GM23338 (cell line): ENCODE results near the gene NPAS3. TPM values are rescaled to one million over a fixed set of nuclear protein-coding genes. Genes with fewer than 3 reads are reported as not detected.

Experiments
- ATAC-seq: fragments of 200-7000 bp; cut with Tn5 transposase; 3 replicates; pipeline ENCODE4 v1.9.1; 2020
- DNase-seq: peaks from one replicate; pipeline ENCODE4 v3.0.0-alpha.2; 2015; ENCODE audit warnings: low spot score
- H2AFZ ChIP-seq: fragments of 200-600 bp; sonication (generic); 2 replicates; pipeline ENCODE4 v1.8.0; 2016; ENCODE audit warnings: antibody characterized with exemption, mild to moderate bottlenecking, moderate library complexity
- H3F3A ChIP-seq: fragments of 200-600 bp; sonication (generic); replicated peaks from 2 replicates; pipeline ENCODE4 v1.8.0; 2017; ENCODE audit warnings: antibody characterized with exemption, mixed run types, low read depth
- H3K27ac ChIP-seq: fragments of 200-600 bp; sonication (generic); 2 replicates; pipeline ENCODE4 v1.6.1; 2016; ENCODE audit warnings: low read depth
- H3K27me3 ChIP-seq: fragments of 200-600 bp; sonication (generic); 2 replicates; pipeline ENCODE4 v1.8.0; 2016; ENCODE audit warnings: mild to moderate bottlenecking, mixed run types, moderate library complexity; ENCODE audit not compliant: insufficient read depth
- H3K36me3 ChIP-seq: fragments of 200-600 bp; sonication (generic); 2 replicates; pipeline ENCODE4 v1.8.0; 2016; ENCODE audit warnings: mild to moderate bottlenecking; ENCODE audit not compliant: insufficient read depth
- H3K4me1 ChIP-seq: fragments of 200-600 bp; sonication (generic); 2 replicates; pipeline ENCODE4 v1.8.0; 2016; ENCODE audit warnings: mild to moderate bottlenecking, moderate library complexity; ENCODE audit not compliant: insufficient read depth
- H3K4me2 ChIP-seq: fragments of 200-600 bp; sonication (generic); 2 replicates; pipeline ENCODE4 v1.7.1; 2017; ENCODE audit warnings: mixed run types
- H3K4me3 ChIP-seq: fragments of 200-600 bp; sonication (generic); 2 replicates; pipeline ENCODE4 v1.6.1; 2016; ENCODE audit warnings: mixed run types
- H3K79me2 ChIP-seq: fragments of 200-600 bp; sonication (generic); replicated peaks from 2 replicates; pipeline ENCODE4 v1.8.0; 2017; ENCODE audit warnings: mild to moderate bottlenecking; ENCODE audit not compliant: insufficient read depth
- H3K9me2 ChIP-seq: fragments of 200-600 bp; sonication (generic); 2 replicates; pipeline ENCODE4 v1.8.0; 2017; ENCODE audit not compliant: insufficient read depth
- H4K20me1 ChIP-seq: fragments of 200-600 bp; sonication (generic); replicated peaks from 2 replicates; pipeline ENCODE4 v1.8.0; 2017; ENCODE audit warnings: mild to moderate bottlenecking; ENCODE audit not compliant: insufficient read depth
- H3K27ac Mint-ChIP-seq: 2 replicates; pipeline ENCODE4 v1.8.0; 2020; ENCODE audit warnings: inconsistent platforms, mild to moderate bottlenecking, moderate library complexity, mixed read lengths
- H3K27me3 Mint-ChIP-seq: 3 replicates; pipeline ENCODE4 v1.8.0; 2022; ENCODE audit warnings: low read depth, mild to moderate bottlenecking, moderate library complexity, mixed read lengths, inconsistent platforms; ENCODE audit not compliant: insufficient read depth, poor library complexity
- H3K36me3 Mint-ChIP-seq: 3 replicates; pipeline ENCODE4 v1.8.0; 2021; ENCODE audit warnings: low read depth, mild to moderate bottlenecking, inconsistent platforms, moderate library complexity, mixed read lengths
- H3K4me1 Mint-ChIP-seq: 3 replicates; pipeline ENCODE4 v1.8.0; 2020; ENCODE audit warnings: mild to moderate bottlenecking, inconsistent platforms, mixed read lengths
- H3K4me3 Mint-ChIP-seq: 3 replicates; pipeline ENCODE4 v1.8.0; 2021; ENCODE audit warnings: moderate library complexity, mild to moderate bottlenecking, inconsistent platforms, mixed read lengths
- H3K9me3 Mint-ChIP-seq: 3 replicates; pipeline ENCODE4 v1.8.0; 2020; ENCODE audit warnings: moderate library complexity, mild to moderate bottlenecking, inconsistent platforms, mixed read lengths
- CREB1 ChIP-seq: fragments of 250-450 bp; sonication (Bioruptor Pico); IDR thresholded peaks from 2 replicates; pipeline ENCODE4 v1.5.0; 2020; ENCODE audit warnings: low read depth, mild to moderate bottlenecking, moderate library complexity
- CTCF ChIP-seq, 2 experiments: fragments of 200-600 bp in 1 of 2; sonication (generic) in 1 of 2; conservative IDR thresholded peaks; 2 replicates each; pipeline versions ENCODE4 v1.5.1 to v1.6.1; 2016 to 2017; ENCODE audit warnings: antibody characterized with exemption in 2 of 2, low read depth in 2 of 2, mild to moderate bottlenecking in 2 of 2, moderate library complexity in 1 of 2
- JUNB ChIP-seq: IDR thresholded peaks from one replicate; pipeline ENCODE4 v1.6.1; 2016; ENCODE audit warnings: antibody characterized with exemption; ENCODE audit not compliant: unreplicated experiment
- REST ChIP-seq: IDR thresholded peaks from one replicate; pipeline ENCODE4 v1.6.1; 2018; ENCODE audit warnings: antibody characterized with exemption; ENCODE audit not compliant: unreplicated experiment
- STAT1 ChIP-seq: IDR thresholded peaks from one replicate; pipeline ENCODE4 v1.6.1; 2016; ENCODE audit warnings: antibody characterized with exemption; ENCODE audit not compliant: unreplicated experiment
- ZNF331 ChIP-seq: fragments of 250-450 bp; sonication (Bioruptor Pico); IDR thresholded peaks from 2 replicates; pipeline ENCODE4 v1.5.0; 2020; ENCODE audit warnings: low read depth, mild to moderate bottlenecking, moderate library complexity
- polyA plus RNA-seq: library from polyadenylated mRNA; unstranded; fragments of >200 nt; fragmentation: Nextera tagmentation; extraction: Ambion mirVana; gene quantifications from 2 replicates; pipeline ENCODE4 v1.2.1, GENCODE V29; 2016
- total RNA-seq: library from RNA; depleted of rRNA; stranded (reverse); fragments of >200 nt; shearing (Covaris generic); gene quantifications from 2 replicates; pipeline ENCODE4 v1.2.3, GENCODE V29; 2014

The NPAS3 gene
- total and polyA plus RNA-seq, 2 experiments from 2014 or later: 0.17 to 0.19 TPM

- no peak for TF ChIP-seq REST
- TF ChIP-seq JUNB: no peak
- TF ChIP-seq CTCF (conservative IDR thresholded peaks at IDR 0.05; ENCODE audit: low read depth in 2 of 2): no peak
- no peak for TF ChIP-seq ZNF331 (CRISPR knock-in tag)
Measured at GRCh38 chr14:32947081-32947480, 8.4 kb downstream of the NPAS3 start (continued).

- Mint-ChIP-seq H3K4me1 (peaks cover 2% of the 10 kb centered on the region; the same call in 1 of the 3 replicates), H3K4me3 (no peak overlapping the region), H3K9me3 (no peaks in the 10 kb centered on the region), H3K27ac (no peak overlapping the region), H3K27me3 (no peaks in the 10 kb centered on the region), H3K36me3 (no peaks in the 10 kb centered on the region)
- H3K4me3 ChIP-seq: no peak overlapping the region
- H2AFZ ChIP-seq: no peak overlapping the region
- H3K4me2 ChIP-seq: no peak overlapping the region
- H3K36me3 ChIP-seq: no peaks in the 10 kb centered on the region
- H3K79me2 ChIP-seq: no peaks in the 10 kb centered on the region
- H3K9me2 ChIP-seq: no peaks in the 10 kb centered on the region
- peaks cover 2% of the 10 kb centered on the region; the same call in 1 of the 2 replicates for H3K27me3 ChIP-seq
- no peaks in the 10 kb centered on the region for H3F3A ChIP-seq
- H3K27ac ChIP-seq: no peak overlapping the region
- DNase-seq (no peak), ATAC-seq (no peak)
- no peak for TF ChIP-seq CTCF (conservative IDR thresholded peaks at IDR 0.05; ENCODE audit: low read depth in 2 of 2)
- no peak for TF ChIP-seq CREB1 (CRISPR knock-in tag)
- no peak for TF ChIP-seq STAT1
- H4K20me1 ChIP-seq: no peaks in the 10 kb centered on the region
- H3K4me1 ChIP-seq: no peaks in the 10 kb centered on the region
Measured at GRCh38 chr14:32947792-32948191, 9.1 kb downstream of the NPAS3 start.
